SK-N-MC (cell line): Measurements from ENCODE around the gene CELSR2.

ENCODE experiments used
- EZH2 ChIP-seq: fragments of 200-600 bp; sonication (generic); IDR thresholded peaks from one replicate; pipeline ENCODE4 v1.6.1; 2017; ENCODE audit warnings: antibody characterized with exemption
- FOXP2 ChIP-seq: optimal IDR thresholded peaks from 2 replicates; pipeline ENCODE3; 2011; ENCODE audit warnings: mild to moderate bottlenecking, moderate library complexity; ENCODE audit not compliant: insufficient read depth; ENCODE audit errors: extremely low read length, control extremely low read depth
- POLR2AphosphoS5 ChIP-seq: IDR thresholded peaks from 2 replicates; pipeline ENCODE4 v1.6.1; 2012; ENCODE audit warnings: mild to moderate bottlenecking, low read depth, low read length, borderline replicate concordance

GRCh38 chr1:109264379-109264755 lies 15.0 kb downstream of the CELSR2 start:
- TF ChIP-seq FOXP2: no peak
- TF ChIP-seq EZH2: no peak
- no peak for TF ChIP-seq POLR2AphosphoS5
